ENCODE results near the gene NOL3.
A peak's percentile ranks its signal among the peaks of the same experiment; 100 is the strongest.

The NOL3 gene

DNA sequence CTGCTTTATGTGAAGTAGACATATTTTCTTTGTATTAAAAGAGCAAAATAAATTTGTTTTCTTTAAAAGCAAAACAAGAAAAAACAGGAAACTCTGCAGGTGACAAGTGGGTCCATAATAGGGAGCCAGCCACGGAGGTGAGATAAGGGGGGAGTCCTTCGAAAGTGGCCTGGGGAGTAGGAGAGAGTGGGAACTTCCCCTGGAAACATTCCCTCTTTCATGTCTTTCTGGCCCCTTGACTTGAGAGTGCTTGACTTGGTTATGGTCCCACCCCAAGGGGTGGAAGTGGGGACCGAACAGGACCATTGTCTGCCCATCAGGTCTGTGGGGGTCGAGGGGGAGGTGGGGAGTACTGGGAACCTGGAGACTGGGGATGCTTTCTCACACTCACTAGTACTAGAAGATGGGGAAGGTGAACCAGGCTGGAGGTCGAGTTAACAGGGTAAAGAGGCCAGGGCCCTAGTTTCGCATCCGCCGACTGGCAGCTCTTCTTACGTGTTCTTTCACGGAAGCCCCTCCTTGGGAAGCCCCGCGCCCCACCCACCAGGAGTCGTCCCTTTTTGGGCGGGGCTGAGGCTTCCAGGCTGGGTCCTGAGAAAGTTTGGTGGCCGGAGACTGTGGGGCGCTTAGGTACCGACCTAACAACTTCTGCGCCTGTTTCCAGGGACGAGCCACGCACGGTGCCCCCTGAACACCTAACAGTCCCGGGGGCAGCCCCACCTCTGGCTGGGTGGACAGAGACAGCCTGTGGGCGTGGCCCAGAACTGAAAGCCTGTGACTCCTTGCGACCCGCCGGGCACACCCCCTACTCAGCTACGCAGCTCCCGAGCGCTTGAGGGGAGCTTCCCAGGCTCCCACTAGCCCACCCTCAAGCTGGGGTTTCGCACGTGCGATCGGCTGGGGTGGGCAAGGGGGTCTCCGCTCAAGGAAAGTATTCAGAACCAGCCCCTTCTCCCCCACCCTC lies 11.4 kb upstream of the NOL3 start:
- Histone ChIP-seq H3K9me3 (ENCODE audit: low read length) (no peaks in the 10 kb centered on the region), H3K4me3 (ENCODE audit: low read length) (peak overlapping the region; percentile 53), H3K27me3 (ENCODE audit: insufficient read depth, low read length) (peaks cover 87% of the 10 kb centered on the region)

GRCh38 chr16:67161595-67162058 lies 8.7 kb upstream of the NOL3 start:
- no peak overlapping the region for H2AFZ ChIP-seq (ENCODE audit: low read depth, low read length)
- H3K36me3 ChIP-seq (ENCODE audit: insufficient read depth, low read length), result no peaks in the 10 kb centered on the region
- no peaks in the 10 kb centered on the region for H3K9me3 ChIP-seq (ENCODE audit: low read length)
- H3K4me3 ChIP-seq (ENCODE audit: low read length), result no peak overlapping the region
- peaks cover 10% of the 10 kb centered on the region for H3K4me1 ChIP-seq (ENCODE audit: insufficient read depth, low read length)
- H3K27me3 ChIP-seq (ENCODE audit: insufficient read depth, low read length), result peaks cover 91% of the 10 kb centered on the region

More for the DNA sequence above, 11.4 kb upstream of the NOL3 start:
- Histone ChIP-seq H3K4me1 (ENCODE audit: insufficient read depth, low read length) (peaks cover 10% of the 10 kb centered on the region), H3K36me3 (ENCODE audit: insufficient read depth, low read length) (no peaks in the 10 kb centered on the region), H2AFZ (ENCODE audit: low read depth, low read length) (peak overlapping the region; percentile 56)

DNA sequence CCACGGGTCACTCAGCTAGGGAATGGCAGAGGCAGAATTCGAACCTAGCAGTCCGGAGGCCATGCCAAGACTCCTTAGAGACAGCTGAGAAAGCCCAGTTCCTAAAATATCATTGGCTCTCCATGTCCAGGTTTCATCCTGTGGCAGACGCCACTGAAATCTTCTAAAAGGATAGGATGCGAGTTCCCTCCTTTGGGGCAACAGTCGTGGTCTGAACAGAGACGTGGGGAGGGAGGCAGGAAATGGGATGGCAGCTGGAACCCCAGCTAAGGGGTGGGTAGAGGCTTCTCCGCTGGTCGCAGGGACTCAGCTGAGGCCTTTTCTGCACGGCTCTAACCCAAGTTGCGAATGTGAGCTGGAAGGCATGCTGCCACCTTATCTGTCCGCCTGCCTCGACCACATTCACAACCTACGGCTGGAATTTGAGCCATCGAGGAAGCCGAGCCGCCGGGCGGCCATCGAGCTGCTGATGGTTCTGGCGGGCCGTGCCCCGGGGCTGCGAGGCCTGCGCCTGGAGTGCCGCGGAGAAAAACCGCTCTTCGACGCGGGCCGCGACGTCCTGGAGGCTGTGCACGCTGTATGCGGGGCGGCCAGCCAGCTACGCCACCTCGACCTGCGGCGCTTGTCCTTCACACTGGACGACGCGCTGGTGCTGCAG lies 7.7 kb upstream of the NOL3 start:
- Histone ChIP-seq H3K4me3 (ENCODE audit: low read length) (peak overlapping the region; percentile 43), H3K36me3 (ENCODE audit: insufficient read depth, low read length) (no peaks in the 10 kb centered on the region), H3K4me1 (ENCODE audit: insufficient read depth, low read length) (peaks cover 10% of the 10 kb centered on the region), H2AFZ (ENCODE audit: low read depth, low read length) (peak overlapping the region; percentile 60), H3K27me3 (ENCODE audit: insufficient read depth, low read length) (peaks cover 91% of the 10 kb centered on the region), H3K9me3 (ENCODE audit: low read length) (no peaks in the 10 kb centered on the region)

DNA sequence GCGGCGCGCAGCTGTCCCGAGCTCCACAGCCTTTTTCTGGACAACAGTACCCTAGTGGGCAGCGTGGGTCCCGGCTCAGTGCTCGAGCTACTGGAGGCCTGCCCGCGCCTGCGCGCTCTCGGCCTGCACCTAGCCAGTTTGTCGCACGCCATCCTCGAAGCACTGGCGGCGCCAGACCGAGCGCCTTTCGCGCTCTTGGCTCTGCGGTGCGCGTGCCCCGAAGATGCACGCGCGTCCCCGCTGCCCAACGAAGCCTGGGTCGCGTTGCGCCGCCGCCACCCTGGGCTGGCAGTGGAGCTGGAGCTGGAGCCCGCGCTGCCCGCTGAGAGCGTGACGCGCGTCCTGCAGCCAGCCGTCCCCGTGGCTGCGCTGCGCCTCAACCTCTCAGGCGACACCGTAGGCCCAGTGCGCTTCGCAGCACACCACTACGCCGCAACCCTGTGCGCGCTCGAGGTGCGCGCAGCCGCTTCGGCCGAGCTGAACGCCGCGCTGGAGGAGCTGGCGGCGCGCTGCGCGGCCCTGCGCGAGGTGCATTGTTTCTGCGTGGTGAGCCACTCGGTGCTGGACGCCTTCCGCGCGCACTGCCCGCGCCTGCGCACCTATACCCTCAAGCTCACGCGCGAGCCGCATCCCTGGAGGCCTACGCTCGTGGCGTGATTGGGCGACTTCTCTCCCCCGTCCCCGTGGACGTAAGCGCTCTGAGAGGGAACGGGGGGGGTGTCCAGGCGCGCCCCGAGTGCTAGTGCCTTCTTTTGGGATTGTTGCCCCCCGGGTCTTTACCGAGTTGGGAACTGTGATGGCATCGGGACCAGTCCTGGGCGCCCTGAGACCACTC lies 7.0 kb upstream of the NOL3 start:
- peaks cover 91% of the 10 kb centered on the region for H3K27me3 ChIP-seq (ENCODE audit: insufficient read depth, low read length)
- H3K4me3 ChIP-seq (ENCODE audit: low read length), result peak overlapping the region; percentile 43
- H3K36me3 ChIP-seq (ENCODE audit: insufficient read depth, low read length), result no peaks in the 10 kb centered on the region
- H3K9me3 ChIP-seq (ENCODE audit: low read length), result no peaks in the 10 kb centered on the region
- peaks cover 10% of the 10 kb centered on the region for H3K4me1 ChIP-seq (ENCODE audit: insufficient read depth, low read length)
- H2AFZ ChIP-seq (ENCODE audit: low read depth, low read length), result peak overlapping the region; percentile 60

GRCh38 chr16:67163999-67164558 lies 6.3 kb upstream of the NOL3 start:
- Histone ChIP-seq H3K36me3 (ENCODE audit: insufficient read depth, low read length) (no peaks in the 10 kb centered on the region), H3K4me3 (ENCODE audit: low read length) (peak overlapping the region; percentile 43), H3K9me3 (ENCODE audit: low read length) (no peaks in the 10 kb centered on the region), H3K27me3 (ENCODE audit: insufficient read depth, low read length) (peaks cover 91% of the 10 kb centered on the region), H3K4me1 (ENCODE audit: insufficient read depth, low read length) (peaks cover 10% of the 10 kb centered on the region), H2AFZ (ENCODE audit: low read depth, low read length) (peak overlapping the region; percentile 60)

DNA sequence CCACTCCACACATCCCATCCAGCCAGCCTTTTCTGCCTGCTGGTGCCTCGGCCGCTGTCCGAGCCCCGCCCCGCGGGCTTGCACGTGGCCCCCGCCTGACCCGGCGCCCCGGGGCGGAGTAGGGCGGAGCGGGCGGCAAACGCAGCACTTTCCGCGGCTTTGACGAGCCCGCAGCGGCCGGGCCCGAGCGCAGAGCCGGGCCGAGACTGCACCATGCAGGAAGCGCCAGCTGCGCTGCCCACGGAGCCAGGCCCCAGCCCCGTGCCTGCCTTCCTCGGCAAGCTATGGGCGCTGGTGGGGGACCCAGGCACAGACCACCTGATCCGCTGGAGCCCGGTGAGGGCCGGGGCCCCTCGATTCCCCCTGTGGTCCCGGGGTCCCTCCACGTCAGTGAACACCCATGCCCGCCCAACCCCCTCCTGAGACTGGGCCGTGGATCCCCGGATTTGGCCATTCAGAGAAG lies 5.7 kb upstream of the NOL3 start, which contains the start of gene HSF4:
TSS of gene HSF4 (plus strand) at position 147 of the 463 bp plus-strand sequence. CDS start at position 214, 67 bp downstream.
- no peaks in the 10 kb centered on the region for H3K9me3 ChIP-seq (ENCODE audit: low read length)
- peaks cover 13% of the 10 kb centered on the region for H3K4me1 ChIP-seq (ENCODE audit: insufficient read depth, low read length)
- peak within 1 kb of the TSS; percentile 60 for H2AFZ ChIP-seq (ENCODE audit: low read depth, low read length)
- peaks cover 89% of the 10 kb centered on the region for H3K27me3 ChIP-seq (ENCODE audit: insufficient read depth, low read length)
- peak within 1 kb of the TSS; percentile 43 for H3K4me3 ChIP-seq (ENCODE audit: low read length)
- H3K36me3 ChIP-seq (ENCODE audit: insufficient read depth, low read length), result no peaks in the 10 kb centered on the region

DNA sequence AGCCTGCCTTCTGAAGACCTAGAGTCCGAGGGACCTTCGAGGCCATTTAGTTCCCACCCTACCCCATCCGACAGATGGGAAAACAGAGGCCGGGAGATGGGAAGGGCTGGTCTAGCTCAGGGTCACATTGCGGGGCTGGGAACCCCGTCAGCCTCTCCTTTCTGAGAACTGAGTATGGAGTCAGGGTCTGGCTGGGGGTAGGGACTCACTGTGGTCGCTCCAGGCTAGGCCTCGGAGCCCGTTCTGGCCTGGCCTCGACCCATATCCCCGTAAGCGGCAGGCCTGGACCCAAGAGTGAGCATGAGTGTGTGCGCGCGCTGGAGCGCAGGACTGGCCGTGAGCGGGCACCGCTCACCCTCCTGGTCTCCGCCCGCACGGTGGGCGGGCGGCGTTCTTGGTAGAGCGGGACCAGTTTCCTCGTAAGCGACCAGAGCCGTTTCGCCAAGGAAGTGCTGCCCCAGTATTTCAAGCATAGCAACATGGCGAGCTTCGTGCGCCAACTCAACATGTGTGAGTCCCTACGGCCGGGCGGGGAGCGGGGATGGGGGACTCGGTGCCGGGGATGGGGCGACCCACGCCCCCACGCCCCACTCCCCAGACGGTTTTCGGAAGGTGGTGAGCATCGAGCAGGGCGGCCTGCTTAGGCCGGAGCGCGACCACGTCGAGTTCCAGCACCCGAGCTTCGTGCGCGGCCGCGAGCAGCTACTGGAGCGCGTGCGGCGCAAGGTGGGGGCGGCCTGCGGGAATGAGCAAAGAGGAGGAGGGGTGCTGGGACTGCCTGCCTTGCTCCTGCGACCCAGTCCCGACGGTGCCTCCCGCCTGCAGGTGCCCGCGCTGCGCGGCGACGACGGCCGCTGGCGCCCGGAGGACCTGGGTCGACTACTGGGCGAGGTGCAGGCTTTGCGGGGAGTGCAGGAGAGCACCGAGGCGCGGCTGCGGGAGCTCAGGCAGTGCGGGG lies 4.9 kb upstream of the NOL3 start:
- H3K4me1 ChIP-seq (ENCODE audit: insufficient read depth, low read length), result peaks cover 19% of the 10 kb centered on the region
- peaks cover 83% of the 10 kb centered on the region for H3K27me3 ChIP-seq (ENCODE audit: insufficient read depth, low read length)
- no peaks in the 10 kb centered on the region for H3K36me3 ChIP-seq (ENCODE audit: insufficient read depth, low read length)
- H3K9me3 ChIP-seq (ENCODE audit: low read length), result no peaks in the 10 kb centered on the region
- no peak overlapping the region for H3K4me3 ChIP-seq (ENCODE audit: low read length)
- no peak overlapping the region for H2AFZ ChIP-seq (ENCODE audit: low read depth, low read length)

DNA sequence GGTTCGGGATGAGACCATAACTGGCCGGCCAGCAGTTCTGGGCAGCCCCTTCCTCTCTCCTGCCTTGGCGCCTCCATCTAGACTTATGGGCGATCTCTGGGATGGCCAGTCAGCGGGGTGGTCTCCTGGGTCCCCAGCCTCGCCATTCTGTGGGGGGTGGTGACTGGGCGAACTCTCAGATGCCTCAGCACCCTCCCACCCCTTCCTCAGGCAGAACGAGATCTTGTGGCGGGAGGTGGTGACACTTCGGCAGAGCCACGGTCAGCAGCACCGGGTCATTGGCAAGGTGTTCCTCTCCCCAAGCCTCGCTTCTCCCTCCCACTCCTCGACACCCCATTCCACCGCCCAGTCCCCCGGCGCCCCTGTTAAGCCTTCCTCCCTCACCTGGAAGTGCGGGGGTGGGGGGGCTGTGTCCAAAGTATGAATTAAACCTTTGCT lies 4.2 kb upstream of the NOL3 start:
- Histone ChIP-seq H3K4me3 (ENCODE audit: low read length) (no peak overlapping the region), H3K27me3 (ENCODE audit: insufficient read depth, low read length) (peaks cover 82% of the 10 kb centered on the region), H3K9me3 (ENCODE audit: low read length) (no peaks in the 10 kb centered on the region), H3K4me1 (ENCODE audit: insufficient read depth, low read length) (peaks cover 24% of the 10 kb centered on the region), H2AFZ (ENCODE audit: low read depth, low read length) (no peak overlapping the region), H3K36me3 (ENCODE audit: insufficient read depth, low read length) (no peaks in the 10 kb centered on the region)

- Histone ChIP-seq H3K36me3 (ENCODE audit: insufficient read depth, low read length) (no peaks in the 10 kb centered on the region), H3K4me3 (ENCODE audit: low read length) (no peak overlapping the region), H2AFZ (ENCODE audit: low read depth, low read length) (no peak overlapping the region), H3K4me1 (ENCODE audit: insufficient read depth, low read length) (peaks cover 27% of the 10 kb centered on the region), H3K9me3 (ENCODE audit: low read length) (no peaks in the 10 kb centered on the region), H3K27me3 (ENCODE audit: insufficient read depth, low read length) (peaks cover 78% of the 10 kb centered on the region)
These were observed 3.7 kb upstream of the NOL3 start for GRCh38 chr16:67166598-67167168.

DNA sequence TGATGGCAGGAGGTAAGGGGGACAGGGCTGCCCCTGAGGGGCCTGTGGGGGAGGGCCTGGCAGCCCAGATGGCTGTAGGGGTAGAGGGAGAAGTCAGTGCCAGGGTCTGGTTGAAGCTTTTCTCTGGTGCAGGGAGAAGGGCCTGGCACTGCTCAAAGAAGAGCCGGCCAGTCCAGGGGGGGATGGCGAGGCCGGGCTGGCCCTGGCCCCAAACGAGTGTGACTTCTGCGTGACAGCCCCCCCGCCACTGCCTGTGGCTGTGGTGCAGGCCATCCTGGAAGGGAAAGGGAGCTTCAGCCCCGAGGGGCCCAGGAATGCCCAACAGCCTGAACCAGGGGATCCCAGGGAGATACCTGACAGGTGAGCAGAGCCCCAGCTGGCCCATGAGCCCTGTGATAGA lies 2.8 kb upstream of the NOL3 start:
- Histone ChIP-seq H3K9me3 (ENCODE audit: low read length) (no peaks in the 10 kb centered on the region), H2AFZ (ENCODE audit: low read depth, low read length) (no peak overlapping the region), H3K36me3 (ENCODE audit: insufficient read depth, low read length) (no peaks in the 10 kb centered on the region), H3K27me3 (ENCODE audit: insufficient read depth, low read length) (peaks cover 69% of the 10 kb centered on the region), H3K4me3 (ENCODE audit: low read length) (no peak overlapping the region), H3K4me1 (ENCODE audit: insufficient read depth, low read length) (peaks cover 27% of the 10 kb centered on the region)

GRCh38 chr16:67169011-67169451 lies 1.3 kb upstream of the NOL3 start:
- peaks cover 28% of the 10 kb centered on the region for H3K4me1 ChIP-seq (ENCODE audit: insufficient read depth, low read length)
- no peak overlapping the region for H3K4me3 ChIP-seq (ENCODE audit: low read length)
- no peaks in the 10 kb centered on the region for H3K36me3 ChIP-seq (ENCODE audit: insufficient read depth, low read length)
- H3K9me3 ChIP-seq (ENCODE audit: low read length), result no peaks in the 10 kb centered on the region
- no peak overlapping the region for H2AFZ ChIP-seq (ENCODE audit: low read depth, low read length)
- peaks cover 56% of the 10 kb centered on the region for H3K27me3 ChIP-seq (ENCODE audit: insufficient read depth, low read length)
